K562 (cell line): ENCODE results near the gene EVI5L. TPM values are rescaled to one million over a fixed set of nuclear protein-coding genes. Genes with fewer than 3 reads are reported as not detected.
A peak's percentile ranks its signal among the peaks of the same experiment; 100 is the strongest.

Experiments used
- CBX2 ChIP-seq: fragments of 200-600 bp; sonication (generic); IDR thresholded peaks from one replicate; pipeline ENCODE4 v1.6.1; 2012; ENCODE audit warnings: mild to moderate bottlenecking, low read length, inconsistent platforms; ENCODE audit not compliant: insufficient read depth, poor library complexity, severe bottlenecking
- CBX8 ChIP-seq: fragments of 200-600 bp; sonication (generic); IDR thresholded peaks from 2 replicates; pipeline ENCODE4 v1.6.1; 2012; ENCODE audit warnings: borderline replicate concordance, mixed run types, low read depth, mild to moderate bottlenecking, moderate library complexity, mixed read lengths, low read length, control low read depth, inconsistent platforms; ENCODE audit not compliant: poor library complexity, severe bottlenecking; ENCODE audit errors: extremely low read depth
- FUS ChIP-seq: fragments of 200-400 bp; formaldehyde crosslinking; optimal IDR thresholded peaks from 2 replicates; pipeline ENCODE3; 2017; ENCODE audit warnings: low read depth, low read length
- TGIF2 ChIP-seq: sonication (generic); formaldehyde crosslinking; IDR thresholded peaks from 2 replicates; pipeline ENCODE4 v1.8.1; 2022; ENCODE audit warnings: mild to moderate bottlenecking, missing genetic modification reagents, moderate library complexity
- ZNF766 ChIP-seq: fragments of 200-800 bp; sonication (Bioruptor generic); conservative IDR thresholded peaks from 2 replicates; pipeline ENCODE4 v1.6.1; 2016; ENCODE audit warnings: missing genetic modification characterization, missing compliant biosample characterization
- ZNF77 ChIP-seq: fragments of 250-450 bp; sonication (Bioruptor Pico); IDR thresholded peaks from 2 replicates; pipeline ENCODE4 v1.5.0; 2020
- polyA plus RNA-seq, 8 experiments: library from polyadenylated mRNA; depleted of rRNA in 4 of 8; stranded (reverse) in 5 of 8; unstranded in 3 of 8; fragments of >200 nt; fragmentation: Nextera tagmentation in 2 of 8; fragmentation: Illumina TruSeq in 1 of 8; extraction: Ambion mirVana in 2 of 8; extraction: Trizol in 1 of 8; gene quantifications; 2 replicates each; pipeline versions ENCODE4 v1.2.1 to v1.2.3, GENCODE V29; 2011 to 2014; ENCODE audit warnings: inconsistent platforms in 1 of 8, missing spikeins in 1 of 8
- total RNA-seq, 7 experiments: library from RNA; depleted of rRNA in 6 of 7; stranded (reverse); fragments of >200 nt in 6 of 7; fragmentation: Illumina TruSeq in 2 of 7; extraction: Trizol in 2 of 7; gene quantifications; 2 replicates each; pipeline versions ENCODE4 v1.2.1 to v1.2.3, GENCODE V29; 2011 to 2021; ENCODE audit warnings: low replicate concordance in 1 of 7
- TF ChIP-seq, protein P1 (sequence below), 2 experiments: fragments of 450-650 bp in 1 of 2; IDR thresholded peaks; 2 replicates each; pipeline ENCODE4 v1.6.1; 2011 to 2017; ENCODE audit warnings: low read depth in 2 of 2, antibody characterized with exemption in 1 of 2, borderline replicate concordance in 1 of 2, low read length in 1 of 2, mild to moderate bottlenecking in 1 of 2, mixed read lengths in 1 of 2; ENCODE audit not compliant: control insufficient read depth in 1 of 2
- TF ChIP-seq, protein P2 (sequence below): fragments of 250-450 bp; sonication (Bioruptor Pico); IDR thresholded peaks from 2 replicates; pipeline ENCODE4 v1.8.0; 2022; ENCODE audit warnings: inconsistent platforms
- TF ChIP-seq, protein P3 (sequence below): fragments of 450-650 bp; formaldehyde crosslinking; IDR thresholded peaks from 2 replicates; pipeline ENCODE4 v1.4.0; 2020; ENCODE audit warnings: mild to moderate bottlenecking, moderate library complexity
- TF ChIP-seq, protein P4 (sequence below): fragments of 200-800 bp; sonication (Bioruptor generic); IDR thresholded peaks from 2 replicates; pipeline ENCODE4 v1.6.1; 2017; ENCODE audit warnings: missing genetic modification characterization, missing compliant biosample characterization
- TF ChIP-seq, protein P5 (sequence below): fragments of 450-650 bp; conservative IDR thresholded peaks from 2 replicates; pipeline ENCODE4 v1.6.1; 2016; ENCODE audit warnings: missing genetic modification characterization, low read depth, mild to moderate bottlenecking, missing compliant biosample characterization, moderate library complexity
- TF ChIP-seq, protein P6 (sequence below): fragments of 450-650 bp; formaldehyde crosslinking; IDR thresholded peaks from 2 replicates; pipeline ENCODE4 v1.4.0; 2020; ENCODE audit warnings: mild to moderate bottlenecking, mixed read lengths
- TF ChIP-seq, protein P7 (sequence below): fragments of 450-650 bp; formaldehyde crosslinking; IDR thresholded peaks from 2 replicates; pipeline ENCODE4 v1.4.0; 2022; ENCODE audit warnings: missing genetic modification characterization

The EVI5L gene
- total and polyA plus RNA-seq, 9 of the 15 experiments (the other 6 are each of a cell fraction or from before 2014, with no cell fraction given), result 0.69 to 1.8 (median 1.2) TPM; not detected in 2

DNA sequence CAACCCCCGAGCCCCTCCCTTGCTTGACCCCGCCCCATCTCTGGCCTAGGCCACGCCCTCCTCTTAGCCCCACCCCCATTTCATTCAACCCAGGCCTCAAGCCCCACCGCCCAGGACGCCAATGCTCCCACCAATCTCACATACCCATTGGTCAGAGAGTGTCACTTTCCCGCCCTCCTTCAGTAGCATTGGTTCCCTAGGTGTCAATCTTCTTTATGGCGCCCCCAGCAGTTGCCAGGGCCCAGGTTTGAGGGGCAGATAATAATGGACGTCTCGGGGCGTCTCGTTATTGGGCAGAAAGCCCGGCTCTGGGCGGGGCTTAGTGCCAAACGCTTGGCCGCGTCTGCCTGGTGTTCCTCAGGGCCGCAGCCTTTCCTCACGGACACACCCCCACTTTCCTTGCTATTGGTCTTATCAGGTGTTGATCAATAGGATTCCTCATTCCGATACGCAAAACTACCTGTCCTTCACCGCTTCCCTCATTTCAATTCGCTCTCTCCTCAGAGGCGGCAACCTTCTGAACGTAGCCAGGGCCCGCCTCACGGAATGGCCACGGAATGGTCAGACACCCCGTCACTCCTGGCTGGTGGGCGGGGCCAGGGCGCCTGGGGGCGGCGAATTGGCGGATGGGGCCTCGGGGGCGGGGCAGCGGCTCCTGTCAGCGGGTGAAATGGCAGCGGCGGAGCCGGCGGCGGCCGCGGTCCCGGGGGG lies at the start of gene EVI5L (continued):
- TF ChIP-seq, protein P1, sequence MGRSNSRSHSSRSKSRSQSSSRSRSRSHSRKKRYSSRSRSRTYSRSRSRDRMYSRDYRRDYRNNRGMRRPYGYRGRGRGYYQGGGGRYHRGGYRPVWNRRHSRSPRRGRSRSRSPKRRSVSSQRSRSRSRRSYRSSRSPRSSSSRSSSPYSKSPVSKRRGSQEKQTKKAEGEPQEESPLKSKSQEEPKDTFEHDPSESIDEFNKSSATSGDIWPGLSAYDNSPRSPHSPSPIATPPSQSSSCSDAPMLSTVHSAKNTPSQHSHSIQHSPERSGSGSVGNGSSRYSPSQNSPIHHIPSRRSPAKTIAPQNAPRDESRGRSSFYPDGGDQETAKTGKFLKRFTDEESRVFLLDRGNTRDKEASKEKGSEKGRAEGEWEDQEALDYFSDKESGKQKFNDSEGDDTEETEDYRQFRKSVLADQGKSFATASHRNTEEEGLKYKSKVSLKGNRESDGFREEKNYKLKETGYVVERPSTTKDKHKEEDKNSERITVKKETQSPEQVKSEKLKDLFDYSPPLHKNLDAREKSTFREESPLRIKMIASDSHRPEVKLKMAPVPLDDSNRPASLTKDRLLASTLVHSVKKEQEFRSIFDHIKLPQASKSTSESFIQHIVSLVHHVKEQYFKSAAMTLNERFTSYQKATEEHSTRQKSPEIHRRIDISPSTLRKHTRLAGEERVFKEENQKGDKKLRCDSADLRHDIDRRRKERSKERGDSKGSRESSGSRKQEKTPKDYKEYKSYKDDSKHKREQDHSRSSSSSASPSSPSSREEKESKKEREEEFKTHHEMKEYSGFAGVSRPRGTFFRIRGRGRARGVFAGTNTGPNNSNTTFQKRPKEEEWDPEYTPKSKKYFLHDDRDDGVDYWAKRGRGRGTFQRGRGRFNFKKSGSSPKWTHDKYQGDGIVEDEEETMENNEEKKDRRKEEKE (IDR thresholded peaks at IDR 0.05; ENCODE audit: borderline replicate concordance in 1 of 2, control insufficient read depth in 1 of 2, low read depth in 2 of 2, low read length in 1 of 2), result no peak
- TF ChIP-seq CBX2 (no peak), CBX8 (no peak), FUS (no peak), TGIF2 (no peak), ZNF77 (no peak), ZNF766 (CRISPR knock-in tag) (no peak)
- TF ChIP-seq, protein P2, sequence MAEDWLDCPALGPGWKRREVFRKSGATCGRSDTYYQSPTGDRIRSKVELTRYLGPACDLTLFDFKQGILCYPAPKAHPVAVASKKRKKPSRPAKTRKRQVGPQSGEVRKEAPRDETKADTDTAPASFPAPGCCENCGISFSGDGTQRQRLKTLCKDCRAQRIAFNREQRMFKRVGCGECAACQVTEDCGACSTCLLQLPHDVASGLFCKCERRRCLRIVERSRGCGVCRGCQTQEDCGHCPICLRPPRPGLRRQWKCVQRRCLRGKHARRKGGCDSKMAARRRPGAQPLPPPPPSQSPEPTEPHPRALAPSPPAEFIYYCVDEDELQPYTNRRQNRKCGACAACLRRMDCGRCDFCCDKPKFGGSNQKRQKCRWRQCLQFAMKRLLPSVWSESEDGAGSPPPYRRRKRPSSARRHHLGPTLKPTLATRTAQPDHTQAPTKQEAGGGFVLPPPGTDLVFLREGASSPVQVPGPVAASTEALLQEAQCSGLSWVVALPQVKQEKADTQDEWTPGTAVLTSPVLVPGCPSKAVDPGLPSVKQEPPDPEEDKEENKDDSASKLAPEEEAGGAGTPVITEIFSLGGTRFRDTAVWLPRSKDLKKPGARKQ (CRISPR knock-in tag), result no peak
- TF ChIP-seq, protein P3, sequence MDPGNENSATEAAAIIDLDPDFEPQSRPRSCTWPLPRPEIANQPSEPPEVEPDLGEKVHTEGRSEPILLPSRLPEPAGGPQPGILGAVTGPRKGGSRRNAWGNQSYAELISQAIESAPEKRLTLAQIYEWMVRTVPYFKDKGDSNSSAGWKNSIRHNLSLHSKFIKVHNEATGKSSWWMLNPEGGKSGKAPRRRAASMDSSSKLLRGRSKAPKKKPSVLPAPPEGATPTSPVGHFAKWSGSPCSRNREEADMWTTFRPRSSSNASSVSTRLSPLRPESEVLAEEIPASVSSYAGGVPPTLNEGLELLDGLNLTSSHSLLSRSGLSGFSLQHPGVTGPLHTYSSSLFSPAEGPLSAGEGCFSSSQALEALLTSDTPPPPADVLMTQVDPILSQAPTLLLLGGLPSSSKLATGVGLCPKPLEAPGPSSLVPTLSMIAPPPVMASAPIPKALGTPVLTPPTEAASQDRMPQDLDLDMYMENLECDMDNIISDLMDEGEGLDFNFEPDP (CRISPR knock-in tag), result no peak
- TF ChIP-seq, protein P4, sequence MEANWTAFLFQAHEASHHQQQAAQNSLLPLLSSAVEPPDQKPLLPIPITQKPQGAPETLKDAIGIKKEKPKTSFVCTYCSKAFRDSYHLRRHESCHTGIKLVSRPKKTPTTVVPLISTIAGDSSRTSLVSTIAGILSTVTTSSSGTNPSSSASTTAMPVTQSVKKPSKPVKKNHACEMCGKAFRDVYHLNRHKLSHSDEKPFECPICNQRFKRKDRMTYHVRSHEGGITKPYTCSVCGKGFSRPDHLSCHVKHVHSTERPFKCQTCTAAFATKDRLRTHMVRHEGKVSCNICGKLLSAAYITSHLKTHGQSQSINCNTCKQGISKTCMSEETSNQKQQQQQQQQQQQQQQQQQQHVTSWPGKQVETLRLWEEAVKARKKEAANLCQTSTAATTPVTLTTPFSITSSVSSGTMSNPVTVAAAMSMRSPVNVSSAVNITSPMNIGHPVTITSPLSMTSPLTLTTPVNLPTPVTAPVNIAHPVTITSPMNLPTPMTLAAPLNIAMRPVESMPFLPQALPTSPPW (CRISPR knock-in tag), result peak; percentile 87
- TF ChIP-seq, protein P5, sequence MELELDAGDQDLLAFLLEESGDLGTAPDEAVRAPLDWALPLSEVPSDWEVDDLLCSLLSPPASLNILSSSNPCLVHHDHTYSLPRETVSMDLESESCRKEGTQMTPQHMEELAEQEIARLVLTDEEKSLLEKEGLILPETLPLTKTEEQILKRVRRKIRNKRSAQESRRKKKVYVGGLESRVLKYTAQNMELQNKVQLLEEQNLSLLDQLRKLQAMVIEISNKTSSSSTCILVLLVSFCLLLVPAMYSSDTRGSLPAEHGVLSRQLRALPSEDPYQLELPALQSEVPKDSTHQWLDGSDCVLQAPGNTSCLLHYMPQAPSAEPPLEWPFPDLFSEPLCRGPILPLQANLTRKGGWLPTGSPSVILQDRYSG (tag), result no peak
- TF ChIP-seq, protein P6, sequence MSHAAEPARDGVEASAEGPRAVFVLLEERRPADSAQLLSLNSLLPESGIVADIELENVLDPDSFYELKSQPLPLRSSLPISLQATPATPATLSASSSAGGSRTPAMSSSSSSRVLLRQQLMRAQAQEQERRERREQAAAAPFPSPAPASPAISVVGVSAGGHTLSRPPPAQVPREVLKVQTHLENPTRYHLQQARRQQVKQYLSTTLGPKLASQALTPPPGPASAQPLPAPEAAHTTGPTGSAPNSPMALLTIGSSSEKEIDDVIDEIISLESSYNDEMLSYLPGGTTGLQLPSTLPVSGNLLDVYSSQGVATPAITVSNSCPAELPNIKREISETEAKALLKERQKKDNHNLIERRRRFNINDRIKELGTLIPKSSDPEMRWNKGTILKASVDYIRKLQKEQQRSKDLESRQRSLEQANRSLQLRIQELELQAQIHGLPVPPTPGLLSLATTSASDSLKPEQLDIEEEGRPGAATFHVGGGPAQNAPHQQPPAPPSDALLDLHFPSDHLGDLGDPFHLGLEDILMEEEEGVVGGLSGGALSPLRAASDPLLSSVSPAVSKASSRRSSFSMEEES, result no peak
- TF ChIP-seq, protein P7, sequence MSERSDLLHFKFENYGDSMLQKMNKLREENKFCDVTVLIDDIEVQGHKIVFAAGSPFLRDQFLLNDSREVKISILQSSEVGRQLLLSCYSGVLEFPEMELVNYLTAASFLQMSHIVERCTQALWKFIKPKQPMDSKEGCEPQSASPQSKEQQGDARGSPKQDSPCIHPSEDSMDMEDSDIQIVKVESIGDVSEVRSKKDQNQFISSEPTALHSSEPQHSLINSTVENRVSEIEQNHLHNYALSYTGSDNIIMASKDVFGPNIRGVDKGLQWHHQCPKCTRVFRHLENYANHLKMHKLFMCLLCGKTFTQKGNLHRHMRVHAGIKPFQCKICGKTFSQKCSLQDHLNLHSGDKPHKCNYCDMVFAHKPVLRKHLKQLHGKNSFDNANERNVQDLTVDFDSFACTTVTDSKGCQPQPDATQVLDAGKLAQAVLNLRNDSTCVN (CRISPR knock-in tag), result no peak
